ENCODE results near the gene DTNA. TPM values are rescaled to one million over a fixed set of nuclear protein-coding genes. Genes with fewer than 3 reads are reported as not detected.

DTNA gene
- total RNA-seq, 1 experiment from 2014 or later = 7.8 TPM

GRCh38 chr18:34873986-34874580 lies 164.0 kb downstream of the DTNA start:
- no TSS peak for BruUV-seq (replicated peaks)
- CTCF ChIA-PET = no interaction called here
- intact Hi-C loops (cut with micrococcal nuclease) = no loop called here

GRCh38 chr18:34875150-34875549 lies 165.1 kb downstream of the DTNA start:
- Histone ChIP-seq H3F3A (ENCODE audit: low read length, unreplicated experiment) (no peaks in the 10 kb centered on the region), H3K4me1 (ENCODE audit: insufficient read depth, low read length) (no peaks in the 10 kb centered on the region), H3K9me3 (ENCODE audit: low read length) (no peaks in the 10 kb centered on the region), H3K4me2 (ENCODE audit: low read length) (no peak overlapping the region), H3K9me2 (replicated peaks; ENCODE audit: low read length) (no peaks in the 10 kb centered on the region), H3K9ac (ENCODE audit: low read length) (no peak overlapping the region), H3K4me3 (ENCODE audit: low read length) (no peak overlapping the region), H3K27ac (ENCODE audit: low read length) (no peak overlapping the region), H3K79me2 (ENCODE audit: low read length) (no peaks in the 10 kb centered on the region), H4K20me1 (ENCODE audit: low read length) (no peaks in the 10 kb centered on the region), H3K36me3 (ENCODE audit: low read depth, low read length) (no peaks in the 10 kb centered on the region), H2AFZ (ENCODE audit: low read length) (no peak overlapping the region), H3K27me3 (ENCODE audit: low read length) (no peaks in the 10 kb centered on the region)
- ChIA-PET POLR2A (ENCODE audit: unreplicated experiment) (no interaction called here), CTCF (no interaction called here)
- no peak for TF ChIP-seq EZH2phosphoT487 (IDR thresholded peaks at IDR 0.05; ENCODE audit: borderline replicate concordance, low read length)
- no peak for TF ChIP-seq CTCF (conservative IDR thresholded peaks at IDR 0.05; ENCODE audit: low read depth, low read length)
- no peak for TF ChIP-seq EZH2 (IDR thresholded peaks at IDR 0.05; ENCODE audit: low read length, unreplicated experiment)
- ATAC-seq (no peak), DNase-seq (no peak)
- intact Hi-C loops (cut with micrococcal nuclease) = no loop called here
- no TSS peak for BruUV-seq (replicated peaks)

More at GRCh38 chr18:34873986-34874580, 164.0 kb downstream of the DTNA start:
- Histone ChIP-seq H3K27ac (ENCODE audit: low read length) (no peak overlapping the region), H3K4me1 (ENCODE audit: insufficient read depth, low read length) (no peaks in the 10 kb centered on the region), H3K4me2 (ENCODE audit: low read length) (no peak overlapping the region), H3K79me2 (ENCODE audit: low read length) (no peaks in the 10 kb centered on the region), H3K27me3 (ENCODE audit: low read length) (no peaks in the 10 kb centered on the region), H3K9me3 (ENCODE audit: low read length) (no peaks in the 10 kb centered on the region), H3K36me3 (ENCODE audit: low read depth, low read length) (no peaks in the 10 kb centered on the region), H3K9me2 (replicated peaks; ENCODE audit: low read length) (no peaks in the 10 kb centered on the region), H4K20me1 (ENCODE audit: low read length) (no peaks in the 10 kb centered on the region), H3K4me3 (ENCODE audit: low read length) (no peak overlapping the region), H3K9ac (ENCODE audit: low read length) (no peak overlapping the region), H3F3A (ENCODE audit: low read length, unreplicated experiment) (no peaks in the 10 kb centered on the region), H2AFZ (ENCODE audit: low read length) (no peak overlapping the region)
- no peak for ATAC-seq
- POLR2A ChIA-PET (ENCODE audit: unreplicated experiment) = no interaction called here
- TF ChIP-seq EZH2 (IDR thresholded peaks at IDR 0.05; ENCODE audit: low read length, unreplicated experiment) (no peak), EZH2phosphoT487 (IDR thresholded peaks at IDR 0.05; ENCODE audit: borderline replicate concordance, low read length) (no peak), CTCF (conservative IDR thresholded peaks at IDR 0.05; ENCODE audit: low read depth, low read length) (no peak)
- no peak for DNase-seq

GRCh38 chr18:34880403-34880802 lies 170.3 kb downstream of the DTNA start:
- Histone ChIP-seq H3K4me3 (ENCODE audit: low read length) (no peak overlapping the region), H3F3A (ENCODE audit: low read length, unreplicated experiment) (no peaks in the 10 kb centered on the region)
- no TSS peak for BruUV-seq (replicated peaks)

More at GRCh38 chr18:34880403-34880802, 170.3 kb downstream of the DTNA start:
- Histone ChIP-seq H3K9me2 (replicated peaks; ENCODE audit: low read length) (no peaks in the 10 kb centered on the region), H3K27ac (ENCODE audit: low read length) (no peak overlapping the region), H3K9me3 (ENCODE audit: low read length) (no peaks in the 10 kb centered on the region), H3K9ac (ENCODE audit: low read length) (no peak overlapping the region), H4K20me1 (ENCODE audit: low read length) (no peaks in the 10 kb centered on the region), H3K4me1 (ENCODE audit: insufficient read depth, low read length) (no peaks in the 10 kb centered on the region), H3K4me2 (ENCODE audit: low read length) (no peak overlapping the region), H3K27me3 (ENCODE audit: low read length) (no peaks in the 10 kb centered on the region), H3K36me3 (ENCODE audit: low read depth, low read length) (no peaks in the 10 kb centered on the region), H3K79me2 (ENCODE audit: low read length) (no peaks in the 10 kb centered on the region), H2AFZ (ENCODE audit: low read length) (no peak overlapping the region)
- ATAC-seq (no peak), DNase-seq (no peak)
- CTCF ChIA-PET = no interaction called here
- no peak for TF ChIP-seq EZH2phosphoT487 (IDR thresholded peaks at IDR 0.05; ENCODE audit: borderline replicate concordance, low read length)
- no peak for TF ChIP-seq CTCF (conservative IDR thresholded peaks at IDR 0.05; ENCODE audit: low read depth, low read length)
- TF ChIP-seq EZH2 (IDR thresholded peaks at IDR 0.05; ENCODE audit: low read length, unreplicated experiment) = no peak
- POLR2A ChIA-PET (ENCODE audit: unreplicated experiment) = no interaction called here
- intact Hi-C loops (cut with micrococcal nuclease) = no loop called here

Measured in PC-3 (cell line).